SK-N-SH treated with all-trans-retinoic acid at 6 μM for 48 hours (cell line): ENCODE data around the gene CLCN6.

Experiments
- ARNTL ChIP-seq: fragments of 450-650 bp; formaldehyde crosslinking; IDR thresholded peaks from 2 replicates; pipeline ENCODE4 v1.5.0; 2020; ENCODE audit warnings: low read depth, mild to moderate bottlenecking, moderate library complexity, borderline replicate concordance
- BACH2 ChIP-seq: fragments of 250-450 bp; sonication (Bioruptor Pico); IDR thresholded peaks from 2 replicates; pipeline ENCODE4 v1.9.0; 2021; ENCODE audit warnings: mild to moderate bottlenecking, borderline replicate concordance
- CREB5 ChIP-seq: fragments of 250-450 bp; sonication (Bioruptor Pico); IDR thresholded peaks from 2 replicates; pipeline ENCODE4 v1.5.1; 2020; ENCODE audit warnings: low read depth, mild to moderate bottlenecking, moderate library complexity
- CSDC2 ChIP-seq: fragments of 250-450 bp; sonication (Bioruptor Pico); IDR thresholded peaks from 2 replicates; pipeline ENCODE4 v1.5.0; 2020; ENCODE audit warnings: mild to moderate bottlenecking, moderate library complexity
- CSRNP3 ChIP-seq: fragments of 250-450 bp; sonication (Bioruptor Pico); IDR thresholded peaks from 2 replicates; pipeline ENCODE4 v1.5.1; 2021; ENCODE audit warnings: mild to moderate bottlenecking, moderate library complexity
- PATZ1 ChIP-seq: fragments of 250-450 bp; sonication (Bioruptor Pico); IDR thresholded peaks from 2 replicates; pipeline ENCODE4 v1.8.0; 2020; ENCODE audit warnings: mild to moderate bottlenecking, moderate library complexity, borderline replicate concordance
- POU6F1 ChIP-seq: fragments of 250-450 bp; sonication (Bioruptor Pico); IDR thresholded peaks from 2 replicates; pipeline ENCODE4 v1.8.0; 2021; ENCODE audit warnings: low read depth, mild to moderate bottlenecking, moderate library complexity, borderline replicate concordance
- PPARA ChIP-seq: fragments of 250-450 bp; sonication (Bioruptor Pico); IDR thresholded peaks from 2 replicates; pipeline ENCODE4 v1.5.0; 2020; ENCODE audit warnings: mild to moderate bottlenecking, borderline replicate concordance
- RARB ChIP-seq: fragments of 250-450 bp; sonication (Bioruptor Pico); IDR thresholded peaks from 2 replicates; pipeline ENCODE4 v1.8.0; 2021; ENCODE audit warnings: mild to moderate bottlenecking, moderate library complexity
- SNAI2 ChIP-seq: fragments of 250-450 bp; sonication (Bioruptor Pico); IDR thresholded peaks from 2 replicates; pipeline ENCODE4 v1.5.0; 2020; ENCODE audit warnings: mild to moderate bottlenecking, moderate library complexity
- TOX ChIP-seq: fragments of 250-450 bp; sonication (Bioruptor Pico); IDR thresholded peaks from 2 replicates; pipeline ENCODE4 v1.8.0; 2021; ENCODE audit warnings: mild to moderate bottlenecking, moderate library complexity, borderline replicate concordance
- ZFP3 ChIP-seq: fragments of 250-450 bp; sonication (Bioruptor Pico); IDR thresholded peaks from 2 replicates; pipeline ENCODE4 v1.5.0; 2020; ENCODE audit warnings: mild to moderate bottlenecking, moderate library complexity
- ZFP30 ChIP-seq: fragments of 450-650 bp; formaldehyde crosslinking; IDR thresholded peaks from 2 replicates; pipeline ENCODE4 v1.5.0; 2022; ENCODE audit warnings: mild to moderate bottlenecking, moderate library complexity
- ZNF8 ChIP-seq: fragments of 450-650 bp; formaldehyde crosslinking; IDR thresholded peaks from 2 replicates; pipeline ENCODE4 v1.5.0; 2020; ENCODE audit warnings: mild to moderate bottlenecking, moderate library complexity

- TF ChIP-seq TOX (CRISPR knock-in tag): no peak
- TF ChIP-seq RARB (CRISPR knock-in tag): no peak
- no peak for TF ChIP-seq SNAI2 (CRISPR knock-in tag)
- TF ChIP-seq PATZ1 (CRISPR knock-in tag): no peak
- no peak for TF ChIP-seq CSRNP3
- TF ChIP-seq ZFP30 (CRISPR knock-in tag): no peak
- no peak for TF ChIP-seq PPARA (CRISPR knock-in tag)
- TF ChIP-seq CSDC2: no peak
- TF ChIP-seq ZNF8 (CRISPR knock-in tag): no peak
- TF ChIP-seq ARNTL (CRISPR knock-in tag): no peak
- TF ChIP-seq POU6F1: no peak
- no peak for TF ChIP-seq ZFP3
- no peak for TF ChIP-seq BACH2 (CRISPR knock-in tag)
- TF ChIP-seq CREB5: no peak
Observed at GRCh38 chr1:11848373-11848700, 42.3 kb downstream of the CLCN6 start.
